Astrocyte (in vitro differentiated cells and primary cell): ENCODE measurements around the gene C13orf46.

Source experiments
- CTCF ChIP-seq: IDR thresholded peaks from 2 replicates; pipeline ENCODE4 v1.5.1; 2011; ENCODE audit warnings: low read depth, mild to moderate bottlenecking, inconsistent platforms, low read length, moderate library complexity; ENCODE audit not compliant: insufficient read depth
- EZH2 ChIP-seq: IDR thresholded peaks from 2 replicates; pipeline ENCODE4 v1.6.1; 2012; ENCODE audit warnings: mild to moderate bottlenecking, low read length, inconsistent platforms; ENCODE audit not compliant: insufficient read depth

GRCh38 chr13:114022309-114022669 lies 48.4 kb upstream of the C13orf46 start:
- TF ChIP-seq CTCF = no peak
- no peak for TF ChIP-seq EZH2
